ENCODE data around the gene HIPK3. TPM values are rescaled to one million over a fixed set of nuclear protein-coding genes. Genes with fewer than 3 reads are reported as not detected.

The HIPK3 gene
- total and polyA plus RNA-seq, 10 of the 15 experiments (the other 5 are each of a cell fraction or from before 2014, with no cell fraction given), result 3.4 to 26.5 (median 13.6) TPM

DNA sequence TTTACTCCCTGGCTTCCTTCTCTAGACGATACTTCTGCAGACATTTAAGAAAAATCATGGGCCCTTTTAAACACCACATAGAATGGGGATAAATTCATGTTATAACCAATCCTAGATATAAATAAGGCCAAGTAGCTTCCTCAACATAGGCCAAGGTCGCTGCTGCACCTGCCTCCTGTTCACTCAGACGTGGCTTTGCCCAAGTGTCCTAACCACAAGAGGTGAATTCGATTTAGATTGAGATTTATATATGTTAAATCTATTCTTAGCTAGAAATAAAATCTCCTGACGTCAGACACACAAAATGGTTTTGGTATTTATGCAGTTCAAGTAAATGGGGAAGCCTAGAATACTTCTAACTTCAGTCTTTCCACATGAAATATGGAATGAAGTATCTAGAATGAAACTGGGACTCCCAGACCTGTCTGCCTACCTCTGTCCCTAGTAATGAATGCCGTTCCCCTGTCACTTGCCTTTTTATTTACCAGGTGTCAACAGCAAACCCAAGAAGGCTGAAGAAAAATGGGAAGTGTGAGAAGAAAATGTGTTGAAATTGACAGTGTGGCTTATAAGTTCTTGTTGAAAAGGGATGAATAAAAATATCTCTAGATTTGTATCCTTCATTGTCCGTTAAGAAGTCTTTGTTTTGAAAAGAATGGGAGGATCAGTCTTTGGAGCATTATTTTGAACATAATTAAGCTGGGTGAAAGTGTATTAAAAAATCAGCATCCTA, 131.8 kb downstream of the HIPK3 start:
- H3K4me3 ChIP-seq, result peak overlapping the region; percentile 45; the same call in 1 of the 2 replicates
- no TSS peak for BruUV-seq (replicated peaks)
- H3K36me3 ChIP-seq (ENCODE audit: control insufficient read depth in 2 of 2, insufficient read depth in 2 of 2, low read length in 1 of 2), result no peaks in the 10 kb centered on the region
- H3K4me2 ChIP-seq (ENCODE audit: control insufficient read depth, insufficient read depth), result peak overlapping the region; percentile 89
- peaks cover 4% of the 10 kb centered on the region; the same call in 2 of the 3 replicates for H3K9me3 ChIP-seq (replicated peaks; ENCODE audit: control insufficient read depth, insufficient read depth, low read length)
- intact Hi-C loops (cut with micrococcal nuclease; ENCODE audit: unreplicated experiment) (loop anchor here (10.0 kb wide), 1 partner anchor 666 kb away; the partner anchor contains the start of gene CAPRIN1), in situ Hi-C loops (cut with MboI) (no loop called here)
- peaks cover 32% of the 10 kb centered on the region for H3K4me1 ChIP-seq (ENCODE audit: control insufficient read depth, insufficient read depth, low read length)
- DNase-seq (ENCODE audit: low read depth, low spot score), result no peak
- peak; percentile 49 for ATAC-seq
- SMC1A ChIA-PET (ENCODE audit: uncharacterized antibody, unreplicated experiment), result interaction anchor here (0.7 to 2.2 kb wide), 13 partner anchors 8 to 137 kb away, joined by 3 to 13 read pairs (median 4); no protein-coding TSS in a partner anchor
- H4K20me1 ChIP-seq (ENCODE audit: control insufficient read depth, insufficient read depth), result no peaks in the 10 kb centered on the region
- FAIRE-seq, result no peak
- CTCF ChIA-PET, result interaction anchor here (1.5 to 2.7 kb wide), 3 partner anchors 16 to 354 kb away, joined by 6 to 8 read pairs (median 6); no protein-coding TSS in a partner anchor
- no peaks in the 10 kb centered on the region for H3K27me3 ChIP-seq (replicated peaks in 1 of 2; ENCODE audit: control insufficient read depth in 2 of 2, insufficient read depth in 2 of 2, low read length in 1 of 2)
- POLR2A ChIA-PET, result interaction anchor here (0.6 to 1.6 kb wide), 4 partner anchors 10 to 348 kb away, joined by 3 to 7 read pairs (median 5); no protein-coding TSS in a partner anchor
- no peaks in the 10 kb centered on the region; the same call in 1 of the 2 replicates for H3K79me2 ChIP-seq (ENCODE audit: control insufficient read depth, insufficient read depth, low read length)
- H2AFZ ChIP-seq (ENCODE audit: control insufficient read depth, low read depth, low read length), result peak overlapping the region; percentile 56
- RAD21 ChIA-PET (ENCODE audit: unreplicated experiment), result interaction anchor here (0.6 to 1.6 kb wide), 5 partner anchors 9 to 353 kb away, joined by 3 to 13 read pairs (median 3); no protein-coding TSS in a partner anchor
- no peak overlapping the region; the same call in 1 of the 2 replicates for H3K9ac ChIP-seq (ENCODE audit: control insufficient read depth, insufficient read depth, low read length)
- WGBS (ENCODE audit: insufficient coverage, insufficient replicate concordance, low lambda C conversion rate, missing lambda C conversion rate), result 11% methylated on average over 7 of the region's 7 CpGs
- peak overlapping the region; percentile 85 for H3K27ac ChIP-seq (ENCODE audit: control insufficient read depth, insufficient read depth)
- no peak for TF ChIP-seq CREB1 (IDR thresholded peaks at IDR 0.05; ENCODE audit: low read depth)
- no peak for TF ChIP-seq RFX5 (IDR thresholded peaks at IDR 0.05; ENCODE audit: low read depth, low read length)
- no peak for TF ChIP-seq EP300 (IDR thresholded peaks at IDR 0.05; ENCODE audit: borderline replicate concordance in 1 of 2, control insufficient read depth in 1 of 2, low read depth in 2 of 2, low read length in 2 of 2)
- TF ChIP-seq, protein P1, sequence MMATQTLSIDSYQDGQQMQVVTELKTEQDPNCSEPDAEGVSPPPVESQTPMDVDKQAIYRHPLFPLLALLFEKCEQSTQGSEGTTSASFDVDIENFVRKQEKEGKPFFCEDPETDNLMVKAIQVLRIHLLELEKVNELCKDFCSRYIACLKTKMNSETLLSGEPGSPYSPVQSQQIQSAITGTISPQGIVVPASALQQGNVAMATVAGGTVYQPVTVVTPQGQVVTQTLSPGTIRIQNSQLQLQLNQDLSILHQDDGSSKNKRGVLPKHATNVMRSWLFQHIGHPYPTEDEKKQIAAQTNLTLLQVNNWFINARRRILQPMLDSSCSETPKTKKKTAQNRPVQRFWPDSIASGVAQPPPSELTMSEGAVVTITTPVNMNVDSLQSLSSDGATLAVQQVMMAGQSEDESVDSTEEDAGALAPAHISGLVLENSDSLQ (IDR thresholded peaks at IDR 0.05), result no peak
- TF ChIP-seq GATAD2B (conservative IDR thresholded peaks at IDR 0.05; ENCODE audit: low read depth), result no peak
- peak; percentile 31; the same call in 1 of the 2 replicates for TF ChIP-seq SPI1 (IDR thresholded peaks at IDR 0.05; ENCODE audit: borderline replicate concordance, insufficient read depth, low read depth, low read length)
- TF ChIP-seq, protein P2, sequence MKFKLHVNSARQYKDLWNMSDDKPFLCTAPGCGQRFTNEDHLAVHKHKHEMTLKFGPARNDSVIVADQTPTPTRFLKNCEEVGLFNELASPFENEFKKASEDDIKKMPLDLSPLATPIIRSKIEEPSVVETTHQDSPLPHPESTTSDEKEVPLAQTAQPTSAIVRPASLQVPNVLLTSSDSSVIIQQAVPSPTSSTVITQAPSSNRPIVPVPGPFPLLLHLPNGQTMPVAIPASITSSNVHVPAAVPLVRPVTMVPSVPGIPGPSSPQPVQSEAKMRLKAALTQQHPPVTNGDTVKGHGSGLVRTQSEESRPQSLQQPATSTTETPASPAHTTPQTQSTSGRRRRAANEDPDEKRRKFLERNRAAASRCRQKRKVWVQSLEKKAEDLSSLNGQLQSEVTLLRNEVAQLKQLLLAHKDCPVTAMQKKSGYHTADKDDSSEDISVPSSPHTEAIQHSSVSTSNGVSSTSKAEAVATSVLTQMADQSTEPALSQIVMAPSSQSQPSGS (IDR thresholded peaks at IDR 0.05; ENCODE audit: low read length), result no peak
- no peak; the same call in 1 of the 2 replicates for TF ChIP-seq NFIC (IDR thresholded peaks at IDR 0.05; ENCODE audit: low read depth, low read length)
- TF ChIP-seq, protein P3, sequence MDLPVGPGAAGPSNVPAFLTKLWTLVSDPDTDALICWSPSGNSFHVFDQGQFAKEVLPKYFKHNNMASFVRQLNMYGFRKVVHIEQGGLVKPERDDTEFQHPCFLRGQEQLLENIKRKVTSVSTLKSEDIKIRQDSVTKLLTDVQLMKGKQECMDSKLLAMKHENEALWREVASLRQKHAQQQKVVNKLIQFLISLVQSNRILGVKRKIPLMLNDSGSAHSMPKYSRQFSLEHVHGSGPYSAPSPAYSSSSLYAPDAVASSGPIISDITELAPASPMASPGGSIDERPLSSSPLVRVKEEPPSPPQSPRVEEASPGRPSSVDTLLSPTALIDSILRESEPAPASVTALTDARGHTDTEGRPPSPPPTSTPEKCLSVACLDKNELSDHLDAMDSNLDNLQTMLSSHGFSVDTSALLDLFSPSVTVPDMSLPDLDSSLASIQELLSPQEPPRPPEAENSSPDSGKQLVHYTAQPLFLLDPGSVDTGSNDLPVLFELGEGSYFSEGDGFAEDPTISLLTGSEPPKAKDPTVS (IDR thresholded peaks at IDR 0.05; ENCODE audit: low read depth, low read length), result no peak
- TF ChIP-seq, protein P4, sequence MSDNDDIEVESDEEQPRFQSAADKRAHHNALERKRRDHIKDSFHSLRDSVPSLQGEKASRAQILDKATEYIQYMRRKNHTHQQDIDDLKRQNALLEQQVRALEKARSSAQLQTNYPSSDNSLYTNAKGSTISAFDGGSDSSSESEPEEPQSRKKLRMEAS (IDR thresholded peaks at IDR 0.05; ENCODE audit: low read depth, low read length), result no peak
- no peak for TF ChIP-seq SMC3 (IDR thresholded peaks at IDR 0.05; ENCODE audit: borderline replicate concordance, low read length)
- TF ChIP-seq, protein P5, sequence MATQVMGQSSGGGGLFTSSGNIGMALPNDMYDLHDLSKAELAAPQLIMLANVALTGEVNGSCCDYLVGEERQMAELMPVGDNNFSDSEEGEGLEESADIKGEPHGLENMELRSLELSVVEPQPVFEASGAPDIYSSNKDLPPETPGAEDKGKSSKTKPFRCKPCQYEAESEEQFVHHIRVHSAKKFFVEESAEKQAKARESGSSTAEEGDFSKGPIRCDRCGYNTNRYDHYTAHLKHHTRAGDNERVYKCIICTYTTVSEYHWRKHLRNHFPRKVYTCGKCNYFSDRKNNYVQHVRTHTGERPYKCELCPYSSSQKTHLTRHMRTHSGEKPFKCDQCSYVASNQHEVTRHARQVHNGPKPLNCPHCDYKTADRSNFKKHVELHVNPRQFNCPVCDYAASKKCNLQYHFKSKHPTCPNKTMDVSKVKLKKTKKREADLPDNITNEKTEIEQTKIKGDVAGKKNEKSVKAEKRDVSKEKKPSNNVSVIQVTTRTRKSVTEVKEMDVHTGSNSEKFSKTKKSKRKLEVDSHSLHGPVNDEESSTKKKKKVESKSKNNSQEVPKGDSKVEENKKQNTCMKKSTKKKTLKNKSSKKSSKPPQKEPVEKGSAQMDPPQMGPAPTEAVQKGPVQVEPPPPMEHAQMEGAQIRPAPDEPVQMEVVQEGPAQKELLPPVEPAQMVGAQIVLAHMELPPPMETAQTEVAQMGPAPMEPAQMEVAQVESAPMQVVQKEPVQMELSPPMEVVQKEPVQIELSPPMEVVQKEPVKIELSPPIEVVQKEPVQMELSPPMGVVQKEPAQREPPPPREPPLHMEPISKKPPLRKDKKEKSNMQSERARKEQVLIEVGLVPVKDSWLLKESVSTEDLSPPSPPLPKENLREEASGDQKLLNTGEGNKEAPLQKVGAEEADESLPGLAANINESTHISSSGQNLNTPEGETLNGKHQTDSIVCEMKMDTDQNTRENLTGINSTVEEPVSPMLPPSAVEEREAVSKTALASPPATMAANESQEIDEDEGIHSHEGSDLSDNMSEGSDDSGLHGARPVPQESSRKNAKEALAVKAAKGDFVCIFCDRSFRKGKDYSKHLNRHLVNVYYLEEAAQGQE (IDR thresholded peaks at IDR 0.05; ENCODE audit: low read depth, low read length), result no peak
